H1 (cell line): Measurements from ENCODE around the gene LRRC55. TPM values are rescaled to one million over a fixed set of nuclear protein-coding genes. Genes with fewer than 3 reads are reported as not detected.

Source experiments
- CTCF ChIA-PET: fragments of 300-600 bp; sonication (Branson Sonifier 250); formaldehyde crosslinking; loops from one replicate; lab custom pipeline; 2021; ENCODE audit not compliant: partially characterized antibody; lab: Charles Lee
- POLR2A ChIA-PET: fragments of 300-600 bp; sonication (Branson Sonifier 250); formaldehyde crosslinking; loops from one replicate; lab custom pipeline; 2021; ENCODE audit warnings: inconsistent platforms; ENCODE audit not compliant: partially characterized antibody; lab: Charles Lee
- DNase-seq, 2 experiments: peaks; one replicate each; pipeline versions ENCODE4 v3.0.0 to v3.0.0-alpha.2; 2010 to 2022; ENCODE audit warnings: low spot score in 2 of 2, low read depth in 1 of 2, mixed read lengths in 1 of 2
- FAIRE-seq: peaks from 2 replicates; lab custom pipeline; 2011; peaks lifted over from hg19 to GRCh38; lab: Jason Lieb, UNC
- H2AFZ ChIP-seq: 2 replicates; pipeline ENCODE4 v1.8.1; 2012; ENCODE audit warnings: low read length, inconsistent platforms
- H2AK5ac ChIP-seq: 2 replicates; pipeline ENCODE4 v1.6.1; 2013; ENCODE audit warnings: low read depth, low read length
- H2BK120ac ChIP-seq: replicated peaks from 2 replicates; pipeline ENCODE3; 2013; ENCODE audit warnings: low read depth, low read length, inconsistent platforms
- H2BK12ac ChIP-seq: 2 replicates; pipeline ENCODE4 v1.6.1; 2013; ENCODE audit warnings: low read depth, low read length
- H2BK15ac ChIP-seq: 2 replicates; pipeline ENCODE4 v1.6.1; 2013; ENCODE audit warnings: low read length
- H2BK20ac ChIP-seq: 2 replicates; pipeline ENCODE4 v1.6.1; 2013; ENCODE audit warnings: low read length
- H2BK5ac ChIP-seq: 2 replicates; pipeline ENCODE4 v1.6.1; 2013; ENCODE audit warnings: low read depth, low read length
- H3K14ac ChIP-seq: 2 replicates; pipeline ENCODE4 v1.6.1; 2013; ENCODE audit warnings: inconsistent platforms; ENCODE audit not compliant: insufficient read length
- H3K18ac ChIP-seq: 2 replicates; pipeline ENCODE4 v1.6.1; 2013; ENCODE audit warnings: low read length; ENCODE audit errors: extremely low read depth
- H3K23ac ChIP-seq: 2 replicates; pipeline ENCODE4 v1.6.1; 2013; ENCODE audit warnings: inconsistent platforms; ENCODE audit not compliant: insufficient read length
- H3K23me2 ChIP-seq: 2 replicates; pipeline ENCODE4 v1.6.1; 2013; ENCODE audit warnings: low read depth, low read length
- H3K27ac ChIP-seq: 2 replicates; pipeline ENCODE4 v1.6.1; 2011; ENCODE audit warnings: low read depth, low read length, inconsistent platforms
- H3K27me3 ChIP-seq, 4 experiments: replicated peaks in 1 of 4; 1 replicate in 1 of 4; 2 replicates in 3 of 4; pipeline versions ENCODE4 v1.6.1 to v1.8.1; 2011 to 2013; ENCODE audit warnings: low read length in 3 of 4, mild to moderate bottlenecking in 3 of 4, inconsistent platforms in 2 of 4, mixed read lengths in 2 of 4, moderate library complexity in 1 of 4; ENCODE audit not compliant: control insufficient read depth in 3 of 4, insufficient read depth in 3 of 4; ENCODE audit errors: extremely low read depth in 1 of 4
- H3K36me3 ChIP-seq, 4 experiments: 2 replicates each; pipeline versions ENCODE4 v1.6.1 to v1.8.1; 2011 to 2013; ENCODE audit warnings: mild to moderate bottlenecking in 4 of 4, low read length in 3 of 4, moderate library complexity in 2 of 4, control low read depth in 1 of 4, inconsistent platforms in 1 of 4; ENCODE audit not compliant: insufficient read depth in 4 of 4, control insufficient read depth in 2 of 4
- H3K4ac ChIP-seq: replicated peaks from 2 replicates; pipeline ENCODE3; 2013; ENCODE audit warnings: low read length, low read depth, mixed read lengths, inconsistent platforms; ENCODE audit not compliant: insufficient read length
- H3K4me1 ChIP-seq, 4 experiments: replicated peaks in 1 of 4; 1 replicate in 1 of 4; 2 replicates in 3 of 4; pipeline versions ENCODE4 v1.6.1 to v1.8.1; 2011 to 2013; ENCODE audit warnings: low read length in 3 of 4, inconsistent platforms in 2 of 4, mixed read lengths in 1 of 4; ENCODE audit not compliant: insufficient read depth in 4 of 4, control insufficient read depth in 3 of 4
- H3K4me2 ChIP-seq, 2 experiments: 2 replicates each; pipeline versions ENCODE4 v1.6.1 to v1.8.1; 2011 to 2013; ENCODE audit warnings: low read depth in 2 of 2, low read length in 2 of 2, control low read depth in 1 of 2, inconsistent platforms in 1 of 2, mild to moderate bottlenecking in 1 of 2; ENCODE audit not compliant: insufficient read depth in 1 of 2
- H3K4me3 ChIP-seq, 4 experiments: fragments of 200-600, 300-600 bp in 1 of 4; sonication (generic), shearing (Covaris generic), sonication (Bioruptor Twin) in 1 of 4; 2 replicates each; pipeline versions ENCODE4 v1.5.1 to v1.8.1; 2011 to 2016; ENCODE audit warnings: low read length in 4 of 4, low read depth in 3 of 4, control low read depth in 2 of 4, inconsistent platforms in 2 of 4, mild to moderate bottlenecking in 2 of 4, mixed read lengths in 1 of 4, moderate library complexity in 1 of 4; ENCODE audit not compliant: insufficient read depth in 2 of 4; ENCODE audit errors: extremely low read depth in 1 of 4
- H3K56ac ChIP-seq: replicated peaks from 2 replicates; pipeline ENCODE3; 2013; ENCODE audit warnings: low read depth, mild to moderate bottlenecking, mixed read lengths, low read length, inconsistent platforms; ENCODE audit not compliant: insufficient read length
- H3K79me1 ChIP-seq: 2 replicates; pipeline ENCODE4 v1.6.1; 2013; ENCODE audit warnings: low read depth, low read length, control low read depth
- H3K79me2 ChIP-seq, 2 experiments: 2 replicates each; pipeline versions ENCODE4 v1.6.1 to v1.8.1; 2012 to 2013; ENCODE audit warnings: low read length in 2 of 2, mild to moderate bottlenecking in 2 of 2, inconsistent platforms in 1 of 2; ENCODE audit not compliant: insufficient read depth in 2 of 2, control insufficient read depth in 1 of 2
- H3K9ac ChIP-seq, 4 experiments: replicated peaks in 1 of 4; 1 replicate in 1 of 4; 2 replicates in 3 of 4; pipeline versions ENCODE4 v1.6.1 to v1.8.1; 2011 to 2013; ENCODE audit warnings: low read depth in 3 of 4, low read length in 3 of 4, control low read depth in 2 of 4, mild to moderate bottlenecking in 2 of 4, moderate library complexity in 2 of 4, inconsistent platforms in 1 of 4; ENCODE audit errors: extremely low read depth in 1 of 4
- H3K9me3 ChIP-seq, 2 experiments: 2 replicates each; pipeline versions ENCODE4 v1.6.1 to v1.8.1; 2012 to 2013; ENCODE audit warnings: mild to moderate bottlenecking in 2 of 2, moderate library complexity in 2 of 2, control low read depth in 1 of 2, inconsistent platforms in 1 of 2, low read depth in 1 of 2, low read length in 1 of 2, mixed read lengths in 1 of 2; ENCODE audit not compliant: insufficient read depth in 2 of 2
- H4K20me1 ChIP-seq, 2 experiments: replicated peaks in 1 of 2; 2 replicates each; pipeline versions ENCODE3 to v1.8.1; 2011 to 2013; ENCODE audit warnings: inconsistent platforms in 2 of 2, low read length in 2 of 2, mild to moderate bottlenecking in 1 of 2; ENCODE audit not compliant: insufficient read depth in 2 of 2, control insufficient read depth in 1 of 2
- H4K5ac ChIP-seq: 2 replicates; pipeline ENCODE4 v1.6.1; 2013; ENCODE audit warnings: low read length, low read depth, mixed read lengths, inconsistent platforms; ENCODE audit not compliant: insufficient read length
- H4K8ac ChIP-seq: 2 replicates; pipeline ENCODE4 v1.8.0; 2013; ENCODE audit warnings: mild to moderate bottlenecking, moderate library complexity, low read length, inconsistent platforms; ENCODE audit not compliant: insufficient read depth; ENCODE audit errors: extremely low read depth
- H4K91ac ChIP-seq: replicated peaks from 2 replicates; pipeline ENCODE3; 2013; ENCODE audit warnings: low read length, mixed read lengths, inconsistent platforms; ENCODE audit not compliant: insufficient read length
- ATF2 ChIP-seq: IDR thresholded peaks from 2 replicates; pipeline ENCODE4 v1.6.1; 2012; ENCODE audit warnings: low read length, inconsistent platforms
- CEBPB ChIP-seq: IDR thresholded peaks from 2 replicates; pipeline ENCODE4 v1.6.1; 2012; ENCODE audit warnings: low read depth, low read length
- CHD2 ChIP-seq: IDR thresholded peaks from 2 replicates; pipeline ENCODE4 v1.6.1; 2012; ENCODE audit warnings: low read length, improper control_type of control experiment
- EZH2 ChIP-seq: fragments of 200-600 bp; sonication (generic); IDR thresholded peaks from 2 replicates; pipeline ENCODE4 v1.7.1; 2012; ENCODE audit warnings: low read depth, mild to moderate bottlenecking, moderate library complexity, low read length, inconsistent platforms; ENCODE audit not compliant: severe bottlenecking
- HDAC2 ChIP-seq, 2 experiments: fragments of 300-600 bp in 1 of 2; sonication (generic) in 1 of 2; IDR thresholded peaks; 2 replicates each; pipeline ENCODE4 v1.6.1; 2011 to 2012; ENCODE audit warnings: low read depth in 2 of 2, low read length in 2 of 2, mild to moderate bottlenecking in 2 of 2, moderate library complexity in 2 of 2, borderline replicate concordance in 1 of 2, inconsistent platforms in 1 of 2
- JUN ChIP-seq: IDR thresholded peaks from 2 replicates; pipeline ENCODE4 v1.6.1; 2011; ENCODE audit warnings: low read depth, mild to moderate bottlenecking, improper control_type of control experiment, low read length
- KDM1A ChIP-seq: fragments of 200-600, 300-600 bp; sonication (generic); IDR thresholded peaks from 2 replicates; pipeline ENCODE4 v1.7.1; 2016; ENCODE audit warnings: mild to moderate bottlenecking, low read length, borderline replicate concordance
- NRF1 ChIP-seq: IDR thresholded peaks from 2 replicates; pipeline ENCODE4 v1.6.1; 2011; ENCODE audit warnings: mild to moderate bottlenecking, low read depth, low read length, improper control_type of control experiment
- RBBP5 ChIP-seq: IDR thresholded peaks from 2 replicates; pipeline ENCODE4 v1.7.1; 2012; ENCODE audit warnings: low read depth, mild to moderate bottlenecking, inconsistent platforms, low read length, moderate library complexity, borderline replicate concordance
- SP4 ChIP-seq: IDR thresholded peaks from 2 replicates; pipeline ENCODE4 v1.6.1; 2012; ENCODE audit warnings: low read length, inconsistent platforms
- USF2 ChIP-seq: IDR thresholded peaks from 2 replicates; pipeline ENCODE4 v1.6.1; 2011; ENCODE audit warnings: low read length, improper control_type of control experiment
- WGBS, 2 experiments: shearing (Covaris generic) in 1 of 2; methylation state at CpG; one replicate each; pipeline versions ENCODE4 v1.1.6 to v1.1.7; 2013 to 2015; ENCODE audit warnings: low lambda C conversion rate in 2 of 2, mixed read lengths in 2 of 2, inconsistent platforms in 1 of 2, low coverage in 1 of 2, missing lambda C conversion rate in 1 of 2; ENCODE audit not compliant: insufficient replicate concordance in 2 of 2, insufficient coverage in 1 of 2, insufficient read length in 1 of 2; ENCODE audit errors: extremely low coverage in 1 of 2, missing lambda C conversion rate in 1 of 2; 5-methylcytosine and 5-hydroxymethylcytosine counted together
- polyA plus RNA-seq, 7 experiments: library from polyadenylated mRNA; depleted of rRNA in 3 of 7; stranded (reverse) in 5 of 7; unstranded in 2 of 7; fragments of >200 nt in 5 of 7; fragments of 200-250 nt in 2 of 7; gene quantifications; 1 replicate in 5 of 7; 2 replicates in 1 of 7; 4 replicates in 1 of 7; pipeline versions ENCODE4 v1.2.1 to v1.2.3, GENCODE V29; 2011 to 2013; ENCODE audit warnings: missing spikeins in 2 of 7, mixed read lengths in 2 of 7
- total RNA-seq: library from RNA; stranded (reverse); fragmentation: NEBNext Ultra II Directional; extraction: Animal tissue kit (Norgen Biotek cat#: 25700); gene quantifications from 2 replicates; pipeline ENCODE4 v1.2.1, GENCODE V29; 2021

LRRC55 gene
- total and polyA plus RNA-seq, 2 of the 8 experiments (the other 6 are each of a cell fraction or from before 2014, with no cell fraction given): 0.62 to 1.1 TPM

DNA sequence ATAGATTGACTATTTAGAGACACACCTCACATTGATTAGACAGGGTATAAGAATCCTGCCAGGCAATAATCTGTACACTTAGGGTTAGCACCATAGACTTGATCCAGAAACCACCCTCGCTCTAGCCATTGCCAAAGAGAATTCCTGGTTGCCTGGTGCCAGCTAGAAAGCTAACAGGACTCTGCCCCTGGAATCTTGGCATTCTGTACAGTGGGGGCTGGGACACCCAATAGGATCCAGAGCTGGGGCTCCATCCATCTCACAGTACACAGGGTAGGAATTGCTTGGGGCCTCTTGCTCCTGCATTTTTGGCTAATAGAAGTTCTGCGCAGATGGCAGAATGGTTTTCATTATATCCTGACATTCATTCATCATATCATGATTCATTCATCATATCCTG lies 58.3 kb downstream of the LRRC55 start:
- Histone ChIP-seq H2BK120ac (no peak overlapping the region), H3K14ac (no peak overlapping the region), H3K27me3 (no peaks in the 10 kb centered on the region), H3K4me3 (no peak overlapping the region), H3K79me1 (no peaks in the 10 kb centered on the region), H2BK12ac (no peak overlapping the region), H4K91ac (no peak overlapping the region), H3K36me3 (no peaks in the 10 kb centered on the region), H3K9me3 (no peaks in the 10 kb centered on the region), H2BK5ac (no peak overlapping the region), H3K56ac (no peak overlapping the region), H3K18ac (no peak overlapping the region), H4K20me1 (no peaks in the 10 kb centered on the region), H3K79me2 (no peaks in the 10 kb centered on the region), H3K23ac (no peak overlapping the region), H3K4me2 (no peak overlapping the region), H4K5ac (no peak overlapping the region), H3K23me2 (no peaks in the 10 kb centered on the region), H2AFZ (no peak overlapping the region), H2AK5ac (no peak overlapping the region), H3K4me1 (peaks cover 0 to 4% (median 1%) of the 10 kb centered on the region in 4 experiments; a peak in 4 of 7 replicates), H3K4ac (no peak overlapping the region), H2BK20ac (no peak overlapping the region), H2BK15ac (no peak overlapping the region), H3K9ac (no peak overlapping the region), H3K27ac (no peak overlapping the region), H4K8ac (no peak overlapping the region)
- ChIA-PET POLR2A (interaction anchor here (1.6 kb wide), 1 partner anchor 27 kb away, joined by 4 read pairs; no protein-coding TSS in a partner anchor), CTCF (interaction anchor here (0.9 to 33.7 kb wide), 15 partner anchors 11 to 399 kb away, joined by 3 to 942 read pairs (median 4); no protein-coding TSS in a partner anchor)
- DNase-seq (no peak), FAIRE-seq (no peak)
- 95% methylated on average over 2 of the region's 2 CpGs; no CpG with 5 or more reads in 1 of the 2 experiments for WGBS, 2 experiments
- TF ChIP-seq JUN: no peak
- TF ChIP-seq CEBPB: no peak
- TF ChIP-seq NRF1: no peak
- TF ChIP-seq SP4: no peak
- no peak for TF ChIP-seq RBBP5
- TF ChIP-seq CHD2: no peak
- no peak for TF ChIP-seq HDAC2 (IDR thresholded peaks at IDR 0.05; ENCODE audit: borderline replicate concordance in 1 of 2, low read depth in 2 of 2, low read length in 2 of 2)
- TF ChIP-seq USF2: no peak
- TF ChIP-seq EZH2: no peak
- TF ChIP-seq KDM1A: no peak
- no peak for TF ChIP-seq ATF2
